Stomach (tissue), 9 donors: ENCODE results near the gene EZH2. TPM values are rescaled to one million over a fixed set of nuclear protein-coding genes. Genes with fewer than 3 reads are reported as not detected.

Experiments used
- DNase-seq, 2 donors: peaks; one replicate each; pipeline versions ENCODE4 v3.0.0 to v3.0.0-alpha.2; 2013 to 2019
- H3K27ac ChIP-seq, 5 donors: fragments of 200-600 bp in 4 of 5; sonication (generic) in 4 of 5; one replicate each; pipeline ENCODE4 v1.5.1; 2013 to 2019; ENCODE audit warnings: mild to moderate bottlenecking in 1 of 5, moderate library complexity in 1 of 5
- H3K27me3 ChIP-seq, 3 donors: fragments of 200-600 bp; sonication (generic); one replicate each; pipeline ENCODE4 v1.5.1; 2017 to 2019; ENCODE audit warnings: mixed run types in 1 of 3
- H3K36me3 ChIP-seq, 4 donors: fragments of 200-600 bp; sonication (generic); 1 replicate in 3 of 4; 2 replicates in 1 of 4; pipeline ENCODE4 v1.5.1; 2016 to 2019
- H3K4me1 ChIP-seq, 4 donors: fragments of 200-600 bp; sonication (generic); one replicate each; pipeline ENCODE4 v1.5.1; 2016 to 2019
- H3K4me3 ChIP-seq, 4 donors: fragments of 200-600 bp; sonication (generic) in 3 of 4; one replicate each; pipeline ENCODE4 v1.5.1; 2016 to 2019; ENCODE audit warnings: mild to moderate bottlenecking in 1 of 4
- H3K9me3 ChIP-seq, 4 donors: fragments of 200-600 bp; sonication (generic); one replicate each; pipeline ENCODE4 v1.5.1; 2016 to 2019
- CTCF ChIP-seq, 7 experiments: fragments of 450-650 bp in 4 of 7; fragments of 200-600 bp in 3 of 7; sonication (generic) in 3 of 7; IDR thresholded peaks; one replicate each; pipeline ENCODE4 v1.5.1; 2016 to 2019; ENCODE audit warnings: antibody characterized with exemption in 7 of 7, control low read depth in 2 of 7, mild to moderate bottlenecking in 1 of 7
- EP300 ChIP-seq: sonication (generic); formaldehyde crosslinking; IDR thresholded peaks from one replicate; pipeline ENCODE4 v1.6.1; 2017; ENCODE audit warnings: antibody characterized with exemption
- POLR2A ChIP-seq, 4 donors: fragments of 450-650 bp; IDR thresholded peaks; one replicate each; pipeline ENCODE4 v1.6.1; 2016; ENCODE audit warnings: antibody characterized with exemption in 4 of 4, control low read depth in 2 of 4, mild to moderate bottlenecking in 1 of 4, moderate library complexity in 1 of 4
- POLR2AphosphoS5 ChIP-seq, 3 donors: sonication (generic); formaldehyde crosslinking; IDR thresholded peaks; one replicate each; pipeline ENCODE4 v1.6.1; 2016; ENCODE audit warnings: antibody characterized with exemption in 3 of 3
- WGBS, 5 donors: extraction: QIAGEN DNeasy Blood & Tissue Kit in 3 of 5; methylation state at CpG; one replicate each; pipeline versions ENCODE4 v1.1.5 to v1.1.7; 2013 to 2018; 5-methylcytosine and 5-hydroxymethylcytosine counted together
- intact Hi-C: fragments of 100-400 bp; cut with DNase I; formaldehyde crosslinking; loops from one replicate; pipeline ENCODE4 v1.15.1; 2023; ENCODE audit warnings: low total_unique reads
- polyA plus RNA-seq, 3 donors: library from polyadenylated mRNA; stranded (reverse); fragments of 200-250 nt; gene quantifications; one replicate each; pipeline ENCODE4 v1.2.3, GENCODE V29; 2013
- total RNA-seq, 5 donors: library from RNA; depleted of rRNA; stranded (reverse); fragments of >200 nt; gene quantifications; one replicate each; pipeline versions ENCODE4 v1.1.0 to v1.2.3, GENCODE V29; 2014 to 2016
- donor health status: healthy with polysubstance abuse.
- donor health status: Bipolar disorder and iron deficiency.
- donor health status: healthy.

Gene EZH2
- total and polyA plus RNA-seq, 8 donors: under 0.01 to 12.9 (median 4.6) TPM

GRCh38 chr7:148867596-148868377, 16.3 kb downstream of the EZH2 start:
- no peaks in the 10 kb centered on the region for H3K4me1 ChIP-seq
- 84 to 91% (median 89%) methylated on average over 3 of the region's 3 CpGs for WGBS, 5 donors
- no peak for DNase-seq

GRCh38 chr7:148866362-148866761, 17.7 kb downstream of the EZH2 start:
- Histone ChIP-seq H3K27ac (no peak overlapping the region), H3K4me3 (no peak overlapping the region), H3K4me1 (no peaks in the 10 kb centered on the region), H3K9me3 (peaks cover 4 to 10% (median 10%) of the 10 kb centered on the region in 4 donors), H3K27me3 (no peaks in the 10 kb centered on the region), H3K36me3 (no peaks in the 10 kb centered on the region)
- TF ChIP-seq POLR2AphosphoS5 (IDR thresholded peaks at IDR 0.05): no peak
- TF ChIP-seq CTCF (IDR thresholded peaks at IDR 0.05): no peak
- TF ChIP-seq POLR2A (IDR thresholded peaks at IDR 0.05): no peak
- TF ChIP-seq EP300: no peak
- no peak for DNase-seq
- 93 to 97% (median 95%) methylated on average over 6 of the region's 6 CpGs for WGBS, 5 donors
- intact Hi-C loops: no loop called here

More at GRCh38 chr7:148867596-148868377, 16.3 kb downstream of the EZH2 start:
- Histone ChIP-seq H3K9me3 (peaks cover 4 to 10% (median 10%) of the 10 kb centered on the region in 4 donors), H3K4me3 (no peak overlapping the region), H3K27ac (no peak overlapping the region), H3K36me3 (no peaks in the 10 kb centered on the region), H3K27me3 (no peaks in the 10 kb centered on the region)
- intact Hi-C loops: no loop called here
- TF ChIP-seq CTCF (IDR thresholded peaks at IDR 0.05) (no peak), POLR2AphosphoS5 (IDR thresholded peaks at IDR 0.05) (no peak), EP300 (no peak), POLR2A (IDR thresholded peaks at IDR 0.05) (no peak)

- 87 to 94% (median 89%) methylated on average over 2 of the region's 2 CpGs for WGBS, 5 donors
- H3K4me3 ChIP-seq: no peak overlapping the region
- H3K4me1 ChIP-seq: no peaks in the 10 kb centered on the region
- H3K27ac ChIP-seq: no peak overlapping the region
- peak in 1 of 2 donors; percentile 10 for DNase-seq
- TF ChIP-seq CTCF (IDR thresholded peaks at IDR 0.05) (no peak), POLR2AphosphoS5 (IDR thresholded peaks at IDR 0.05) (no peak), EP300 (no peak), POLR2A (IDR thresholded peaks at IDR 0.05) (no peak)
- H3K9me3 ChIP-seq: peaks cover 4 to 10% (median 10%) of the 10 kb centered on the region in 4 donors
- intact Hi-C loops: no loop called here
- H3K27me3 ChIP-seq: no peaks in the 10 kb centered on the region
- no peaks in the 10 kb centered on the region for H3K36me3 ChIP-seq
These were observed 18.8 kb downstream of the EZH2 start for GRCh38 chr7:148865283-148865682.

GRCh38 chr7:148863324-148863723, 20.8 kb downstream of the EZH2 start:
- peaks cover 4 to 10% (median 10%) of the 10 kb centered on the region in 4 donors for H3K9me3 ChIP-seq
- no peak for DNase-seq
- no peak overlapping the region for H3K4me3 ChIP-seq
- no peaks in the 10 kb centered on the region for H3K4me1 ChIP-seq
- no peaks in the 10 kb centered on the region for H3K36me3 ChIP-seq
- H3K27me3 ChIP-seq: no peaks in the 10 kb centered on the region
- intact Hi-C loops: no loop called here
- no peak overlapping the region for H3K27ac ChIP-seq
- no peak for TF ChIP-seq CTCF (IDR thresholded peaks at IDR 0.05)
- no peak for TF ChIP-seq POLR2AphosphoS5 (IDR thresholded peaks at IDR 0.05)
- TF ChIP-seq POLR2A (IDR thresholded peaks at IDR 0.05): no peak
- TF ChIP-seq EP300: no peak
- WGBS, 5 donors: 54 to 67% (median 59%) methylated on average over 2 of the region's 2 CpGs
